ENCODE measurements around the gene TUB. TPM values are rescaled to one million over a fixed set of nuclear protein-coding genes. Genes with fewer than 3 reads are reported as not detected.

TUB gene
- total RNA-seq, 1 donor from 2014 or later = 13.5 TPM

DNA sequence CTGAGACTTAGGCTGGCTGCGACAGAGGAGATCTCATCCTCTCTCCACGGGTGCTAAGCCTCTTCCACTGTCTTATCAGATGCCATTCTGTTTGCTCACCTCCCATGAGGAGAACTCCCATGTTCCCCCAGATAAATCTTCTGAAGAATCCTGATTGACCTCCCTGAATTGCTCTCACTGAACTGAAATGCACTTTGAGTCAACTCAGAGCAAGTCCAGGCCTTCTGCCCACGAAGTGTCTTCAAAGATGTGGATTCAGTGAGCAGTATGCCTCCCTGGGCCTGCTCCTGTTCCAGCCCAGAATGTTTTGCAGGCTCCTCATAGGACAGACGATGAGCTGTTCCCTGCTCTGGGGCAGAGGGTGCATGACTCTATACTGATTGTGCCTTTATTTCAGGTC, 17.4 kb downstream of the TUB start:
- Histone ChIP-seq H3K36me3 (peaks cover 0 to 44% of the 10 kb centered on the region in 2 donors), H3K27me3 (no peaks in the 10 kb centered on the region), H3K4me1 (peaks cover 15% of the 10 kb centered on the region), H3K4me3 (no peak overlapping the region), H3K9me3 (no peaks in the 10 kb centered on the region), H3K27ac (no peak overlapping the region)
- DNase-seq (ENCODE audit: extremely low spot score in 2 of 2) = no peak
- intact Hi-C loops (cut with DNase I) = loop anchor here (5.0 kb wide), 1 partner anchor 86 kb away; no protein-coding TSS in a partner anchor
- TF ChIP-seq POLR2AphosphoS5 (IDR thresholded peaks at IDR 0.05; ENCODE audit: insufficient read depth in 1 of 2, low read depth in 1 of 2) (no peak), POLR2A (IDR thresholded peaks at IDR 0.05) (no peak)
- TF ChIP-seq, protein P1, sequence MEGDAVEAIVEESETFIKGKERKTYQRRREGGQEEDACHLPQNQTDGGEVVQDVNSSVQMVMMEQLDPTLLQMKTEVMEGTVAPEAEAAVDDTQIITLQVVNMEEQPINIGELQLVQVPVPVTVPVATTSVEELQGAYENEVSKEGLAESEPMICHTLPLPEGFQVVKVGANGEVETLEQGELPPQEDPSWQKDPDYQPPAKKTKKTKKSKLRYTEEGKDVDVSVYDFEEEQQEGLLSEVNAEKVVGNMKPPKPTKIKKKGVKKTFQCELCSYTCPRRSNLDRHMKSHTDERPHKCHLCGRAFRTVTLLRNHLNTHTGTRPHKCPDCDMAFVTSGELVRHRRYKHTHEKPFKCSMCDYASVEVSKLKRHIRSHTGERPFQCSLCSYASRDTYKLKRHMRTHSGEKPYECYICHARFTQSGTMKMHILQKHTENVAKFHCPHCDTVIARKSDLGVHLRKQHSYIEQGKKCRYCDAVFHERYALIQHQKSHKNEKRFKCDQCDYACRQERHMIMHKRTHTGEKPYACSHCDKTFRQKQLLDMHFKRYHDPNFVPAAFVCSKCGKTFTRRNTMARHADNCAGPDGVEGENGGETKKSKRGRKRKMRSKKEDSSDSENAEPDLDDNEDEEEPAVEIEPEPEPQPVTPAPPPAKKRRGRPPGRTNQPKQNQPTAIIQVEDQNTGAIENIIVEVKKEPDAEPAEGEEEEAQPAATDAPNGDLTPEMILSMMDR (IDR thresholded peaks at IDR 0.05) = no peak

DNA sequence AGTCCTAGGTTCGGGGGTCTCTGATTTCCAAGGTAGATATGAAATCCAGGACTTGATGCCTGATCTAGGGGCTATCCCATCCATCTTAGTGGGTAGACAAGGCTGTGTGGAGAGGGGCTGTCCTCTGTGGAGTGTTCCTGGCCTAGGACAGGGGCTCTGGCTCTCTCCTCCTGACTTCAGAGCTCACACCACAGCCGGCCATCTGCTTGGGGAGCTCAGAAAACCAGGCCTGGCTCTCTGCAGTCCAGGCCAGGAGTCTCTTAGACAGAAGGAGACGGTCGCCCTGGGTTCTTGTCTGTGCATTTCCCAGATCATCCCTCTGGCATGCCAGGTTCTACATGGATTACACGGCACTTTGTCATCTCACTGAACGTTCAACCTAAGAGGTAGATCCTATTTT, 17.9 kb downstream of the TUB start:
- no peak for TF ChIP-seq POLR2A (IDR thresholded peaks at IDR 0.05)
- TF ChIP-seq, protein P1 (IDR thresholded peaks at IDR 0.05) = no peak
- TF ChIP-seq POLR2AphosphoS5 (IDR thresholded peaks at IDR 0.05; ENCODE audit: insufficient read depth in 1 of 2, low read depth in 1 of 2) = no peak
- Histone ChIP-seq H3K36me3 (peaks cover 0 to 49% of the 10 kb centered on the region in 2 donors), H3K27ac (no peak overlapping the region), H3K9me3 (no peaks in the 10 kb centered on the region), H3K4me3 (no peak overlapping the region), H3K27me3 (no peaks in the 10 kb centered on the region), H3K4me1 (peaks cover 15% of the 10 kb centered on the region)
- intact Hi-C loops (cut with DNase I) = loop anchor here (5.0 kb wide), 1 partner anchor 87 kb away; no protein-coding TSS in a partner anchor
- peak in 1 of 2 donors; percentile 55 for DNase-seq (ENCODE audit: extremely low spot score in 2 of 2)

DNA sequence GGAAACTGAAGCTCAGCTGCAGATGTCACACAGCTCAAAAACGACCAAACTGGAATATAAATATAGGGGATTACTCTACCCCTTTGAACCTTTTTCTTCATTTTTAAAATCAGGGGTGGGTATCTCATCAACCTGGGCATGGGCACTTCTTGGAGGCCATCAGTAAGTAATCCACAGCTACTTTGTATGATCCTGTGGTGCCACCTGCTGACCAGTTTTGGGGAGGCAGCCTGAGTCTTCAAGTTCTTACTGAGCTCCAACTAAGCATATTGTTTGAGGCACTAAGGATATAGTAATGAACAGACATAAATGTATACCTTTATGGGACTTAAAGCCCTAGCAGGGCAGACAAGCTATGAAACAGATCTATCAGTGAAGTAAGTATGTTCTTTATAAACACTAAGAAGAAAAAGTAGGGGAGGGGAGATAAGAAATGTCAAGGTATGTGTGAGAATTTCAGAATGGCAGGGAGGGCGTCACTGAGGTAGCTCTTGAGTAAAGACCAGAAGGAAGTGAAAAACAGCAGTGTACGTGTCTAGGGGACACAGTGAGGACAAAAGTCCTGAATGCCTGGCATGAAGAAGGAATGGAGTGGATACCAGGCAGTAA, 18.4 kb downstream of the TUB start:
- Histone ChIP-seq H3K4me3 (no peak overlapping the region), H3K9me3 (no peaks in the 10 kb centered on the region), H3K27me3 (no peaks in the 10 kb centered on the region), H3K36me3 (peaks cover 0 to 46% of the 10 kb centered on the region in 2 donors), H3K4me1 (peaks cover 13% of the 10 kb centered on the region), H3K27ac (no peak overlapping the region)
- TF ChIP-seq POLR2AphosphoS5 (IDR thresholded peaks at IDR 0.05; ENCODE audit: insufficient read depth in 1 of 2, low read depth in 1 of 2) = no peak
- TF ChIP-seq, protein P1 (IDR thresholded peaks at IDR 0.05) = peak; percentile 47 to 77 (median 49)
- no peak for TF ChIP-seq POLR2A (IDR thresholded peaks at IDR 0.05)
- intact Hi-C loops (cut with DNase I) = loop anchor here (5.0 kb wide), 1 partner anchor 87 kb away; no protein-coding TSS in a partner anchor
- DNase-seq (ENCODE audit: extremely low spot score in 2 of 2) = peak in 1 of 2 donors; percentile 86

DNA sequence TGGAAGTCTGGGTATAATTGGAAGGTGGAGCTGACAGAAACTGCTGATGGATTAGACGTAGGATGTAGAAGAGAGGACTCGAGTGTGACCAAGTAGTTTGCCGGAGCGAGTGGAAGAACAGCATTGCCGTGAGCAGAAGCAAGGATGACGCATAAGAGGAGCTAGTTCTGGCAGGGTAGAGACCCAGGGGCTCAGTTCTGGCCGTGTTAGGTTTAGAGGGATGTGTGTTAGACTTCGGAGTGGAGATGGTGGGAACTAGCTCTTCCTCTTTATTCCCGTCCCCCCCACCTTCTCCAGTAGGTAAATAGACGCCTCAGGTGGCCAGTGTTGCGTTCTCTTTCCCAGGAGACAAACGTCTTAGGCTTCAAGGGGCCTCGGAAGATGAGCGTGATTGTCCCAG, 19.1 kb downstream of the TUB start:
- DNase-seq (ENCODE audit: extremely low spot score in 2 of 2) = peak in 1 of 2 donors; percentile 77
- intact Hi-C loops (cut with DNase I) = no loop called here
- TF ChIP-seq, protein P1 (IDR thresholded peaks at IDR 0.05) = no peak
- TF ChIP-seq POLR2AphosphoS5 (IDR thresholded peaks at IDR 0.05; ENCODE audit: insufficient read depth in 1 of 2, low read depth in 1 of 2) (no peak), POLR2A (IDR thresholded peaks at IDR 0.05) (no peak)
- no peaks in the 10 kb centered on the region for H3K9me3 ChIP-seq
- no peak overlapping the region for H3K27ac ChIP-seq
- H3K27me3 ChIP-seq = no peaks in the 10 kb centered on the region
- H3K4me3 ChIP-seq = no peak overlapping the region
- peaks cover 6% of the 10 kb centered on the region for H3K4me1 ChIP-seq
- H3K36me3 ChIP-seq = peaks cover 0 to 48% of the 10 kb centered on the region in 2 donors

DNA sequence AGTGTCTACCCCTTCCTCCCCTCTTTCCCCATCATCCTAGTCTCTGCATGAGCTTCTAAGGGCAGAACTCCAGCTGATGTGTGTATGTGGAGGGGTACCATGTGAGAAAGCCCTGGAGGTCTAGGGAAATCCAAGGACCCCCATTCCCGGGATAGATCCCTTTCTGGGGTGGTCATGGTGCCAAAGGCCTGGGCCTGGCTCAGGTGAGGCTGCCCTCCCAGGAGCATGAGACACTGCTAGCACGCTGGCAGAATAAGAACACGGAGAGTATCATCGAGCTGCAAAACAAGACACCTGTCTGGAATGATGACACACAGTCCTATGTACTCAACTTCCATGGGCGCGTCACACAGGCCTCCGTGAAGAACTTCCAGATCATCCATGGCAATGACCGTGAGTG, 19.6 kb downstream of the TUB start:
- Histone ChIP-seq H3K27ac (no peak overlapping the region), H3K4me1 (peaks cover 1% of the 10 kb centered on the region), H3K9me3 (no peaks in the 10 kb centered on the region), H3K27me3 (no peaks in the 10 kb centered on the region), H3K4me3 (no peak overlapping the region), H3K36me3 (peaks cover 0 to 51% of the 10 kb centered on the region in 2 donors)
- no peak for TF ChIP-seq POLR2AphosphoS5 (IDR thresholded peaks at IDR 0.05; ENCODE audit: insufficient read depth in 1 of 2, low read depth in 1 of 2)
- TF ChIP-seq, protein P1 (IDR thresholded peaks at IDR 0.05) = no peak
- no peak for TF ChIP-seq POLR2A (IDR thresholded peaks at IDR 0.05)
- intact Hi-C loops (cut with DNase I) = no loop called here
- DNase-seq (ENCODE audit: extremely low spot score in 2 of 2) = peak in 1 of 2 donors; percentile 64
